Progenitor cell of endocrine pancreas (in vitro differentiated cells): ENCODE data around the gene PLCB2. TPM values are rescaled to one million over a fixed set of nuclear protein-coding genes. Genes with fewer than 3 reads are reported as not detected.
A peak's percentile ranks its signal among the peaks of the same experiment; 100 is the strongest.

Source experiments
- DNase-seq: peaks from one replicate; pipeline ENCODE4 v3.0.0; 2021; ENCODE audit warnings: low spot score; ENCODE audit not compliant: unreplicated experiment
- H3K27ac Mint-ChIP-seq: 2 replicates; pipeline ENCODE4 v1.8.0; 2021; ENCODE audit warnings: mild to moderate bottlenecking, moderate library complexity, mixed read lengths
- H3K27me3 Mint-ChIP-seq: 2 replicates; pipeline ENCODE4 v1.8.0; 2021; ENCODE audit warnings: mixed read lengths
- H3K36me3 Mint-ChIP-seq: 2 replicates; pipeline ENCODE4 v1.8.0; 2022; ENCODE audit warnings: mixed read lengths; ENCODE audit not compliant: insufficient read depth
- H3K4me1 Mint-ChIP-seq: 2 replicates; pipeline ENCODE4 v1.8.0; 2021; ENCODE audit warnings: low read depth, mixed read lengths
- H3K4me3 Mint-ChIP-seq: 2 replicates; pipeline ENCODE4 v1.8.0; 2021; ENCODE audit warnings: low read depth, mild to moderate bottlenecking, moderate library complexity, mixed read lengths
- H3K9me3 Mint-ChIP-seq: 2 replicates; pipeline ENCODE4 v1.8.0; 2021; ENCODE audit warnings: low read depth, mixed read lengths
- CTCF ChIP-seq: fragments of 200-600 bp; sonication (generic); IDR thresholded peaks from one replicate; pipeline ENCODE4 v1.5.0; 2021; ENCODE audit warnings: antibody characterized with exemption, mild to moderate bottlenecking; ENCODE audit not compliant: unreplicated experiment
- total RNA-seq: library from RNA; stranded (reverse); gene quantifications from 2 replicates; pipeline ENCODE4 v1.2.1, GENCODE V29; 2021

PLCB2 gene
- total RNA-seq, 1 donor from 2014 or later = 2.5 TPM

GRCh38 chr15:40249477-40250303 is 58.0 kb downstream of the PLCB2 start:
- peaks cover 42% of the 10 kb centered on the region for H3K27me3 Mint-ChIP-seq
- DNase-seq = no peak

GRCh38 chr15:40248006-40248783 is 59.5 kb downstream of the PLCB2 start:
- TF ChIP-seq CTCF = no peak
- H3K9me3 Mint-ChIP-seq = no peaks in the 10 kb centered on the region
- H3K4me1 Mint-ChIP-seq = peaks cover 17% of the 10 kb centered on the region
- no peaks in the 10 kb centered on the region for H3K36me3 Mint-ChIP-seq
- H3K4me3 Mint-ChIP-seq = no peak overlapping the region
- no peak overlapping the region for H3K27ac Mint-ChIP-seq
- DNase-seq = no peak
- peaks cover 32% of the 10 kb centered on the region for H3K27me3 Mint-ChIP-seq

More at GRCh38 chr15:40249477-40250303, 58.0 kb downstream of the PLCB2 start:
- TF ChIP-seq CTCF = no peak
- Mint-ChIP-seq H3K4me1 (peaks cover 17% of the 10 kb centered on the region), H3K4me3 (no peak overlapping the region), H3K27ac (no peak overlapping the region), H3K36me3 (no peaks in the 10 kb centered on the region), H3K9me3 (no peaks in the 10 kb centered on the region)

GRCh38 chr15:40247406-40247971 is 60.2 kb downstream of the PLCB2 start:
- no peak for TF ChIP-seq CTCF
- H3K4me1 Mint-ChIP-seq = peaks cover 13% of the 10 kb centered on the region
- DNase-seq = no peak
- no peak overlapping the region for H3K4me3 Mint-ChIP-seq
- no peaks in the 10 kb centered on the region for H3K36me3 Mint-ChIP-seq
- H3K27ac Mint-ChIP-seq = peak overlapping the region; percentile 49
- no peaks in the 10 kb centered on the region for H3K9me3 Mint-ChIP-seq
- peaks cover 30% of the 10 kb centered on the region for H3K27me3 Mint-ChIP-seq

GRCh38 chr15:40246496-40247280 is 61.0 kb downstream of the PLCB2 start:
- no peak for DNase-seq
- Mint-ChIP-seq H3K27me3 (peaks cover 29% of the 10 kb centered on the region), H3K4me1 (peaks cover 13% of the 10 kb centered on the region), H3K9me3 (no peaks in the 10 kb centered on the region), H3K36me3 (no peaks in the 10 kb centered on the region), H3K4me3 (no peak overlapping the region), H3K27ac (no peak overlapping the region)
- no peak for TF ChIP-seq CTCF
